UCSD-AML1 (cell line): ENCODE measurements around the gene VWCE.
"Not testable (repeated sequence)": the region's sequence is repeated elsewhere in the genome, so short reads cannot be mapped to it uniquely, and the experiment has no call there.

Experiments used
- DNase-seq: peaks from one replicate; lab custom pipeline; 2025; ENCODE audit not compliant: unreplicated experiment; lab: John Stamatoyannopoulos, UW

The VWCE gene

GRCh38 chr11:61219016-61219415 lies 76.1 kb downstream of the VWCE start:
- DNase-seq: not testable (repeated sequence)

GRCh38 chr11:61218306-61218705 lies 76.8 kb downstream of the VWCE start:
- not testable (repeated sequence) for DNase-seq

GRCh38 chr11:61213711-61214324 lies 81.3 kb downstream of the VWCE start:
- DNase-seq: not testable (repeated sequence)

DNA sequence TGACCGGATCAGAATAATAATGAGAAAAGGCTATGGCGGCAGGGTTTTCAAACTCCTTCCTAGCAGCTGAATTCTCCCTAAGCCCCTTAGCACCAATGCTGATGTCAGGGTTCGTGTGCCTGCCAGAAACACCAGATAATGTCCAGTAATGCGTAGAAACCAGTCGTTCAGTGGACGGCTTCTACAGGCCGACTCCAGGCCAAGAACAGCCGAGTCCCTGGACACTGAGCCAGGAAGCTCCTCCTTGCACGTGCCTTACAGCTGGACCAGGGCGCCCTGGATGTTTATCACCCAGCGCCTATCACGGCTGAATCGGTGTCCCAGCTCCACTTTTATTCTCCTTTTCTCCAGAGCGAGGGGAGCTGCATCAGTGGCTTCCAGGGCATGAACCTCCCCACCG lies 82.9 kb downstream of the VWCE start:
- DNase-seq: not testable (repeated sequence)

DNA sequence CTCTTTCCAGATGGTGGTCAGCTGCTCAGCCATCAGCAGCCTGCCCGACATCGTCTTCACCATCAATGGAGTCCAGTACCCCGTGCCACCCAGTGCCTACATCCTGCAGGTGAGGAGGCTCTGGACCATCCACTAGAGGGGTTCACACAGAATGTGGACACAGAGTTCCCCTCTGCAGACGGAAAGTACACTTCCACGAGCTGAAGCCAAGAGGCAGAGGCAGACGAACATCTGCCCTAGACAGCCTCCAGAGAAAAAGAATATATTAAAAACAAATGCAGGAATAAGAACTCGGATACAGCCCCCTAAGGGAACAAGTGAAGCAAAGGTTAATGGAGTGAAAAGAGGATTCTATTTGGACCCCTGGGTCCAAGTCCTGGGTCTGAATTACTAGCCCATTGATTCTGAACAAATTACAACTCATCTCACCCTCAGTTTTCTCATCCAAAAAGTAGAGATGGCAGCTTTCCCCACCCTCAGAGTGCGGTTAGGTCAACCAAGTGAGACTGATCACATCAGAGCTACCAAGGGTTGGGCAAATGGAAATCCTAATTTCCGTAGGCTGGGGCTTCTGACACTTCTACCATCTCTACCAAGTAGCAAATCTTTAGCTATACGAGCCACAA lies 83.7 kb downstream of the VWCE start:
- DNase-seq: not testable (repeated sequence)

DNA sequence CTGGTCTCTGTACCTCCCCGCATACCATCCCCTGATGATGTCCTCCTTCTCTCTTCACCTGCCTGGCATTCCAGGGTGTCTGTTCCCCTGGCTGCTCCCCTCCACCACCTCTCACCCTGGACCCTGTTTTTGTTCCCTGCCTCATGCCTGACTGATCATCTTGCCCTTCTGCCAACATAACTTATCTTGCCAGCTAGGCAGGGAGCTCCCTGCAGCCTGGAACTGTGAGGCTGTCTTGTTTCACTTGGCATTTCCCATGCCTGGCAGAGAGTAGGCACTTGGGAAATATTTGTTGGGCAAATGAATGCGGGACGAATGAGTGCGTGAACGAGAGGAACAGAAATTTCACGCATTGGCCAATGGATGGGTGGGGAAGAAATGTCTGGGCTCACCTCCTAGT lies 84.5 kb downstream of the VWCE start:
- DNase-seq: not testable (repeated sequence)
